GM18499 (cell line): Measurements from ENCODE around the gene SUN5.

ENCODE experiments used
- ATAC-seq: cut with Tn5 transposase; IDR thresholded peaks from one replicate; pipeline ENCODE4 v1.9.1; 2021; ENCODE audit warnings: moderate number of reproducible peaks; ENCODE audit not compliant: insufficient read depth, unreplicated experiment

Gene SUN5

GRCh38 chr20:32997431-32997830 is 6.8 kb downstream of the SUN5 start:
- ATAC-seq, result no peak

DNA sequence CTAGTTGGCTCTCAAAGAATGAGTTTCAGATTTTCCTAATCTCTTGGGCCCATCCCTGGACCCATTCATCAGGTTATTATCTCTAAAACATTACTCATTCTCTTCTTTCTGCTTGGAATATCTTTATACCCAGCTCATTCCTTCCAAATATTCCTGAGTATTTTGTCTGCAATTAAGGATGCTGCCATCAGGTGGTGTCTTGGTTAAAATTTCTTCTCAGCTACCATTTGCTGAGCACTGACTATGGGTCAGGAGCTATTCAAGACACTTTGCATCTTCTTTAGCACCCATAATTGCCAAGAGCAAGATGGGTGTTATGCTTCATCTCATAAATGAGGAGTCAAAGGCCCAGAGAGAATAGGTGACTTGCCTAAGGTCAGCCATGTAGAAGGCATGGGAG is 8.4 kb downstream of the SUN5 start:
- no peak for ATAC-seq

GRCh38 chr20:32993496-32994050 is 10.7 kb downstream of the SUN5 start:
- ATAC-seq, result no peak

- no peak for ATAC-seq
Observed at GRCh38 chr20:32991792-32992641, 12.2 kb downstream of the SUN5 start.

DNA sequence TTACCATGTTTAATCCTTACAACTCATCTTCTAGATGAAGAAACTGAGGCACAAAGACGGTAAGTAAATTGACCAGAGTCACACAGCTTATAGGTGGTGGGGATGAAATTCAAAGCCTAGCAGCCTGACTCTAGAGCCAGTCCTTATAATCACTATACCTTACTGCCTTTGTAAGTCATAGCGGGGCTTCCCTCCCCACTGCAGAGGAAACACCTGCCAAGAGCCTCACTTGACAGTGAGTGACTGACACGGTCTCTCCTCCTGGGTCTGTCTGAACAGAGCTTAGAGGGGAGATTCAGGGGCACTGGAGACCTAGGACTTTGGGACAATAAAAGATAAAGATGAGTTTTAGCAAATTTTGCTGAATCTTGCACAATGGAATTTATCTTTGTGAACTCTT is 12.8 kb downstream of the SUN5 start:
- ATAC-seq, result no peak

DNA sequence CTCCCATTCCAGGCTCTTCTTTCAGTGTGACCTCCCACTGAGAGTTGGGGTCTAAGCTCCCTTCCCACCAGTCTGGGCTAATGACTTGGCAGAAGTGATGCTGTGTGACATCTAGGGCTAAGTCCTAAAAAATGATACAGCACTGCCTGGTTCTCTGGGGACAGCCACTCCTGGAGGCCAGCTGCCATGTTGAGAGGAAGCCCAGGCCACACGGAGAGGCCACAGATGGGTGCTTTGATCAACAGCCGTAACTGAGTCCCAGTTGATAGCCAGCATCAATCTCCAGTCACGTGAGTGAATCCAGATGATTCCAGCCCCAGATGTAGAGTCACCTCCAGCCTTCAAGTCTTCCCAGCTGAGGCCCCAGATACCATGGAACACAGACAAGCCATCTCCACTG is 13.8 kb downstream of the SUN5 start:
- no peak for ATAC-seq

DNA sequence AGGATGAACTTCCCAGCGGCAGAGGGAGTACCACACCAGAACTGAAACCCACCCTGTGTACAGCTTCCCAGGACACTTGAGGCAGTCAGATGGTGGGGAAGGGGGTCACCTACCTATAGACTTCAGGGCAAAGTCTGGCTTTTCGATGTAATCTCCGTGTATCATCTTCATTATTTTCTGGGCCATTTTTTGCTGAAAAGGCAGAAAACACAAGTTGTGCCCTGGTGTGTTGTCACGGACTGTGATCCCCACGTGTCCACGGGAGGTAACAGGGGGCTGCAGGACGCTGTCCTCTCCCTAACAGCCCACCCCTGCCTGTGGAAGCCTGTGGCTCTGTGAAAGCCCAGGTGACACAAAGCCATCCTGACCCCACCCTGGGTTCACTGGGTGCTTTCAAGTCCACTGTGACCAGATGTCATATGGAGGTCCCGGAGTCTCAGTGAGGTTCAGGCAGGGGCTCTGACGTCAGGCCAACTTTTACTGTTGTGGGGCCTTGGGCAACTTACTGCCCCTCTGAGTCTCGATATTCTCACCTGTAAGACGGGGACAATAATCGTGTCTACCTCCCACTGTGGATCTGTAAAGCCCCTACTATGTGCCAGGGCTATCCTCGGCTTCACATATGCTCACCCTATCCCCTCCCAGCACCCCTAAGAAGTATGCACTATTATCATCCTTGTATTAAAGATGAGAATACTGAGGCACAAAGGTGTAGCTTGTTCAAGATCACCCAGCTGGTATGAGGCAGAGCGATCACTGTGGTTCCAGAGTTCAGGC is 14.5 kb downstream of the SUN5 start:
- ATAC-seq, result no peak

DNA sequence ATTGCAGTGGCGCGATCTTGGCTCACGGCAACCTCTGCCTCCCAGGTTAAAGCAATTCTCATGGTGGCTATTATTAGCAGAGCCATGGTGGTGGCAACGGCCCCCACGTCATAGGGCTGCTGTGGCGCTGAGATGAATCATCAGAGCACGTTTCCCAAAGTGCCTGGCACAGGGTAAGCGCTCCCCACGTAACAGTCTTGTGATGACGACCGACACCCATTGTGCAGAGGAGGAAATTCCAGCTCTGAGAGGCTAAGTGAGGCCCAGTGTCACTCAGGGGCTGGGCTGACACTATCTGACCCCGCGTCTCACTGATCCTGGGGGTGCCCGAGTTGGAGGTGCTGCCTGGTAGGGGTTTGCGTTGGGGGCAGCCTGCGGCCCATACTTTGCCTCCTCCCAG is 16.2 kb downstream of the SUN5 start:
- ATAC-seq, result no peak

GRCh38 chr20:32987044-32987825 is 17.0 kb downstream of the SUN5 start:
- no peak for ATAC-seq

- no peak for ATAC-seq
Observed at GRCh38 chr20:32986331-32986966, 17.8 kb downstream of the SUN5 start.

GRCh38 chr20:32985596-32985995 is 18.6 kb downstream of the SUN5 start:
- ATAC-seq, result no peak

DNA sequence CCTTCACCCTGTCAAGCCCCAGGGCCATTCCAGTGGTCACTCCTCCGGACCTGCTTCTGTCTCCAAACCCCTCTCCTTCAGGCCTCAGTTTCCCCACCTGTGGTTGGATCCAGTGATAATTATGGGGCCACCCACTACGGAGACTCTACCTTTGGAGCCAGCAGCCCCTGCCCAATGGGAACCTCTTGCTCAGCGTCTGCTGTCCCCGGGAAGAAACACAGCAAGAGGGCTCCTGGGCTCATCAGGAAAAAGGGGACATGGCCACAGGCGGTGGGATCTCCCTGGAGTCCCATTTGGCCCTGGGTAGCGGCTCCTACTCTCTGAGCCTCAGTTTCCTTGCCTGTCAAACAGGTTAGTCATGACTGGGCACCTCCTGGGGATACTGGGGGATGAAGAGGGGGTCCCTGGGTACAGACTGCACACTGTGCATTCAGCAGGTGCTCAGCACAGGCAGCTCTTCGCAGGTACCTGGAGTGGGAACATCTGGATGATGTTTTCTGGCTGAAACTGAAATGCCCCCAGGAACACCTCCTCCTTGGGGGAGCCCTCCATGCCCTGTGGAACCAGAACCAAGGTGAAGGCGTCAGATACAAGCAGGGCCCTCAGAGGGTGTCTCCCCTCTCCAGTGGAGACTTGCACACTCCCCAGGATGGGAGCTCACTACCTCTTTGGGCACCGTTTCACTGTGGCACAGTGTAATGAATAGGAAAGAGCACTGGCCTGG is 19.4 kb downstream of the SUN5 start:
- ATAC-seq, result no peak

- ATAC-seq, result no peak
Observed at GRCh38 chr20:32984196-32984595, 20.0 kb downstream of the SUN5 start.

- no peak for ATAC-seq
Observed at GRCh38 chr20:32983459-32984112, 20.6 kb downstream of the SUN5 start.

DNA sequence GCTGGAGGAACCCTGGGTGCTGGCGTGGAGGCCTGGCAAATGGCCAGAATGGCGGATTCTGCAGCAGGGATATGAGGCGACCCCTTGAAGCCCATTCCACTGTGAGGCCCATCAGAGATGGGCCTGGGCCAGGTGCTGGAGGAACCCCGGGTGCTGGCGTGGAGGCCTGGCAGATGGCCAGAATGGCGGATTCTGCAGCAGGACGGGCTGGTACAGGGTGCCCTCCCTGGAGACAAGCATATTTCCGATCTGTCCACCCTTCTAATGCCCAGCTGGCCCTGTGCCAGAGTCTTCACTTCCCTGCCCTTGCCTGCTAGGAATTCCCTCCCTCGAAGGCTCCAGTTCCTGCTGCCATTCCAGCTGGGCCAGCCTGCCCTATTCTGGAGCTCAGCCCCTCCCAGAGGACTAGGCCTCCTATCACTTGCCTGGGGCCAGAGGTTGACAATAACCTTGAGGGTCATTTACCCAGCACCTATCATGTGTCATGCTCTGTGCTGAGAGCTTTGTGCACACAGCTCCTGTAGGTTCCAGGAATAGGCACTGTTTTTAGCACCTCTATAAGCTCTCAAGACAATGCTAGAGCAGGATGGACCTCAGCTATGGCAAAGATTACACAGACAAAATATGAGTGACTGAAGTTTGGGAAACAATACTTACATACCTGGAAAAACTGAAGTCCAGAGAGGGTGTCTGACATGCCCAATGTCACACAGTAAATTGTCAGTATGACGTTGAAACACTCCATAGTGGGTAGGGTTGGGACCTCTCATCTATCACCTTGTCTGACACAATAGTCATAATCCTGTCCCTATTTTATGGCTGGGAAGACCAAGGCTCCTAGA is 21.4 kb downstream of the SUN5 start:
- ATAC-seq, result no peak

GRCh38 chr20:32980990-32981389 is 23.2 kb downstream of the SUN5 start:
- ATAC-seq, result no peak

DNA sequence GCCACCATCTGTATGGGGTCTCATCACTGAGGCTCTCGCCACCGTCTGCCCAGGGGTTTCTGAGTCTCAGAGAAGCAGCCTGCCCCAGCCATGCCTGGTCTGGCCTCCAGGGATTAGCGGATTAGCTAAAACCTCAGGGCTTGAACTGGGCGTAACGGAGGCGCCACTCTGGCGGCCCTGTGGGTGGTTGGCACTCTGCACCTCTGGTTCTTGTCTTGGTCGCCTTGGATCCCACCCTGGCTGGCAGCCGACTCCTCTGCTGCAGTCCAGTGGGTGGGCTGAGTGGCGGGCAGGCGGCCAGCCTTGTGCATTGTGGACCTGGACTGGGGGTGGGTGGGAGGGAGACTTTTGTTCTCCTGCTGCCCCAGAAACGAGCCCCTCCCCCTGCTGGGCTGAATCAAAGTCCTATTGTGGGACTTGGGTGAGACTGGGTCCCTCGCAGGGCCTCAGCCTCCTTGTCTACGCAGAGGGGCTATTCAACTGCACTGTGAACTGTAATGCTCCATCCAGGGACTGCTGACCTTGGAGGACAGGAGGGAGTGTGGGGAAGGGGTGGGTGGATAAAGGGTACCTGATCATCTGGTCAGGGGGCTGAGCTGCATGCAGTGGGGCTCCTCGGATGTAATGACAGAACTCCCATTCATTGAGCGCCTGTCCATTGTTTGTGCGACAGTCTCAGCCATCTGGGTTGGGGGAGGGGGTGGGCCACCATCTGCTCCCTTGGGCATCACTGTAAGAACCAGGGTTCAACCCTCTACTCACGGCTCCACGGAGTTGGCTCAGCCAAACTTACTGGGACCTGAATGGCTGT is 23.9 kb downstream of the SUN5 start:
- no peak for ATAC-seq
